HCT116 (cell line): ENCODE results near the gene UBAP1L. TPM values are rescaled to one million over a fixed set of nuclear protein-coding genes. Genes with fewer than 3 reads are reported as not detected.

Source experiments
- ATAC-seq: fragments of 200-7000 bp; cut with Tn5 transposase; 2 replicates; pipeline ENCODE4 v1.9.1; 2020; ENCODE audit warnings: mild to moderate bottlenecking, moderate library complexity
- BruUV-seq: library from RNA; stranded (reverse); fragments of 400-500 nt; replicated peaks from 2 replicates; lab custom pipeline; 2021; lab: Mats Ljungman, UMichigan
- CTCF ChIA-PET: fragments of 300-600 bp; sonication (Branson Sonifier 250); formaldehyde crosslinking; loops from one replicate; lab custom pipeline; 2021; ENCODE audit warnings: antibody characterized with exemption; lab: Charles Lee
- POLR2A ChIA-PET: fragments of 300-600, 350-600 bp; sonication (Branson Sonifier 250); formaldehyde crosslinking; loops from one replicate; lab custom pipeline; 2021; ENCODE audit warnings: antibody characterized with exemption; lab: Charles Lee
- RAD21 ChIA-PET, 2 experiments: fragments of 300-600 bp; sonication (Branson Sonifier 250); formaldehyde crosslinking; loops; one replicate each; lab custom pipeline; 2023; ENCODE audit warnings: low total read pairs in 2 of 2; ENCODE audit not compliant: uncharacterized antibody in 2 of 2, unreplicated experiment in 2 of 2, low non-redundant PET in 1 of 2; lab: Charles Lee
- DNase-seq: peaks from one replicate; pipeline ENCODE4 v3.0.0-alpha.2; 2010; ENCODE audit warnings: low read depth, low spot score
- H2AFZ ChIP-seq: fragments of 200-600 bp; shearing (Covaris generic), sonication (generic); 2 replicates; pipeline ENCODE4 v1.6.1; 2017; ENCODE audit warnings: low read depth, mixed run types, mixed read lengths, antibody characterized with exemption, low read length; ENCODE audit not compliant: poor library complexity, severe bottlenecking
- H3K27ac ChIP-seq: 2 replicates; pipeline ENCODE4 v1.5.1; 2012; ENCODE audit warnings: low read depth, low read length
- H3K27me3 ChIP-seq: fragments of 200-600 bp; sonication (generic); 2 replicates; pipeline ENCODE4 v1.6.1; 2016; ENCODE audit warnings: mixed run types, low read length, mixed read lengths; ENCODE audit not compliant: insufficient read depth
- H3K36me3 ChIP-seq, 2 experiments: fragments of 200-500 bp in 1 of 2; fragments of 200-600 bp in 1 of 2; sonication (Bioruptor generic) in 1 of 2; sonication (generic) in 1 of 2; 2 replicates each; pipeline versions ENCODE4 v1.5.1 to v1.6.1; 2014 to 2016; ENCODE audit warnings: low read length in 2 of 2, inconsistent platforms in 1 of 2, mixed read lengths in 1 of 2, mixed run types in 1 of 2; ENCODE audit not compliant: insufficient read depth in 2 of 2, control insufficient read depth in 1 of 2
- H3K4me1 ChIP-seq, 2 experiments: fragments of 200-600 bp in 1 of 2; sonication (generic) in 1 of 2; 2 replicates each; pipeline versions ENCODE4 v1.5.1 to v1.6.1; 2012 to 2017; ENCODE audit warnings: low read length in 2 of 2, inconsistent platforms in 1 of 2, mild to moderate bottlenecking in 1 of 2, mixed read lengths in 1 of 2, mixed run types in 1 of 2, moderate library complexity in 1 of 2; ENCODE audit not compliant: insufficient read depth in 2 of 2, control insufficient read depth in 1 of 2
- H3K4me2 ChIP-seq: fragments of 200-600 bp; sonication (generic); 2 replicates; pipeline ENCODE4 v1.6.1; 2017; ENCODE audit warnings: mixed run types, low read length, mixed read lengths
- H3K4me3 ChIP-seq, 2 experiments: fragments of 200-600 bp in 1 of 2; sonication (generic) in 1 of 2; replicated peaks in 1 of 2; 2 replicates each; pipeline ENCODE4 v1.5.1; 2011 to 2016; ENCODE audit warnings: low read length in 2 of 2, control low read depth in 1 of 2, low read depth in 1 of 2, mild to moderate bottlenecking in 1 of 2, mixed read lengths in 1 of 2, mixed run types in 1 of 2
- H3K79me2 ChIP-seq: fragments of 200-600 bp; sonication (generic); 2 replicates; pipeline ENCODE4 v1.6.1; 2017; ENCODE audit warnings: mild to moderate bottlenecking, mixed run types, low read length, moderate library complexity, mixed read lengths; ENCODE audit not compliant: insufficient read depth
- H3K9ac ChIP-seq: fragments of 200-600 bp; sonication (generic); 2 replicates; pipeline ENCODE4 v1.6.1; 2016; ENCODE audit warnings: low read length, mixed read lengths
- H3K9me2 ChIP-seq: fragments of 200-600 bp; sonication (generic), shearing (Covaris generic); 2 replicates; pipeline ENCODE4 v1.6.1; 2017; ENCODE audit warnings: mixed run types, mild to moderate bottlenecking, moderate library complexity; ENCODE audit not compliant: insufficient read depth
- H3K9me3 ChIP-seq, 2 experiments: fragments of 200-500 bp in 1 of 2; fragments of 200-600 bp in 1 of 2; sonication (Bioruptor generic) in 1 of 2; sonication (generic) in 1 of 2; 2 replicates each; pipeline ENCODE4 v1.6.1; 2014 to 2017; ENCODE audit warnings: low read length in 2 of 2, mixed read lengths in 2 of 2, inconsistent platforms in 1 of 2, low read depth in 1 of 2, mild to moderate bottlenecking in 1 of 2, mixed run types in 1 of 2, moderate library complexity in 1 of 2; ENCODE audit not compliant: control insufficient read depth in 1 of 2, insufficient read depth in 1 of 2
- H4K20me1 ChIP-seq: fragments of 200-600 bp; sonication (generic), shearing (Covaris generic); 2 replicates; pipeline ENCODE4 v1.6.1; 2017; ENCODE audit warnings: mixed run types, mild to moderate bottlenecking, moderate library complexity; ENCODE audit not compliant: insufficient read depth
- CBX3 ChIP-seq: IDR thresholded peaks from 2 replicates; pipeline ENCODE4 v1.6.1; 2012; ENCODE audit warnings: low read depth
- CEBPB ChIP-seq: IDR thresholded peaks from 2 replicates; pipeline ENCODE4 v1.6.1; 2012; ENCODE audit warnings: low read depth
- ELF1 ChIP-seq: IDR thresholded peaks from 2 replicates; pipeline ENCODE4 v1.6.1; 2012; ENCODE audit warnings: low read depth, borderline replicate concordance
- FOSL1 ChIP-seq: IDR thresholded peaks from 2 replicates; pipeline ENCODE4 v1.6.1; 2012; ENCODE audit warnings: low read depth
- POLR2A ChIP-seq: IDR thresholded peaks from 2 replicates; pipeline ENCODE4 v1.7.0; 2011; ENCODE audit warnings: borderline replicate concordance; ENCODE audit not compliant: insufficient read depth, insufficient read length; ENCODE audit errors: extremely low read depth
- POLR2AphosphoS5 ChIP-seq: IDR thresholded peaks from 2 replicates; pipeline ENCODE4 v1.6.1; 2011; ENCODE audit warnings: mild to moderate bottlenecking, low read depth, low read length, moderate library complexity
- REST ChIP-seq: IDR thresholded peaks from 2 replicates; pipeline ENCODE4 v1.6.1; 2012; ENCODE audit warnings: low read depth
- SRF ChIP-seq: IDR thresholded peaks from 2 replicates; pipeline ENCODE4 v1.6.1; 2012; ENCODE audit warnings: low read depth
- ZNF274 ChIP-seq: fragments of 200-500 bp; sonication (Bioruptor generic); IDR thresholded peaks from 2 replicates; pipeline ENCODE4 v1.6.1; 2014; ENCODE audit warnings: mild to moderate bottlenecking, low read depth, low read length, inconsistent platforms
- intact Hi-C: fragments of 100-400 bp; cut with micrococcal nuclease; formaldehyde crosslinking; loops from 2 replicates; pipeline ENCODE4 v1.10.0; 2022
- total RNA-seq: library from RNA; stranded (reverse); gene quantifications from one replicate; pipeline ENCODE4 v1.2.1, GENCODE V29; 2021; ENCODE audit not compliant: unreplicated experiment
- TF ChIP-seq, protein P1 (sequence below): IDR thresholded peaks from 2 replicates; pipeline ENCODE4 v1.6.1; 2012
- TF ChIP-seq, protein P2 (sequence below): IDR thresholded peaks from 2 replicates; pipeline ENCODE4 v1.6.1; 2012
- TF ChIP-seq, protein P3 (sequence below), 3 experiments: fragments of 200-600 bp in 1 of 3; sonication (generic) in 1 of 3; IDR thresholded peaks in 2 of 3; conservative IDR thresholded peaks in 1 of 3; 2 replicates each; pipeline ENCODE4 v1.5.1; 2012 to 2017; ENCODE audit warnings: low read depth in 2 of 3, low read length in 2 of 3, antibody characterized with exemption in 1 of 3, borderline replicate concordance in 1 of 3, control low read depth in 1 of 3, mild to moderate bottlenecking in 1 of 3, mixed read lengths in 1 of 3, mixed run types in 1 of 3, moderate library complexity in 1 of 3; ENCODE audit not compliant: insufficient read depth in 1 of 3

UBAP1L gene
- total RNA-seq, 1 experiment from 2014 or later: 4.0 TPM

- ChIA-PET CTCF (no interaction called here), RAD21 (no interaction called here), POLR2A (no interaction called here)
- Histone ChIP-seq H3K4me2 (no peak overlapping the region), H3K36me3 (no peaks in the 10 kb centered on the region), H2AFZ (no peak overlapping the region), H3K9ac (no peak overlapping the region), H3K27ac (no peak overlapping the region), H3K27me3 (no peaks in the 10 kb centered on the region), H4K20me1 (no peaks in the 10 kb centered on the region), H3K4me3 (no peak overlapping the region), H3K9me3 (no peaks in the 10 kb centered on the region), H3K79me2 (no peaks in the 10 kb centered on the region), H3K9me2 (no peaks in the 10 kb centered on the region), H3K4me1 (peaks cover 21 to 31% of the 10 kb centered on the region in 2 experiments)
- intact Hi-C loops: no loop called here
- BruUV-seq: no TSS peak
- ATAC-seq (no peak), DNase-seq (no peak)
- TF ChIP-seq ELF1 (no peak), POLR2AphosphoS5 (no peak), CEBPB (no peak), FOSL1 (no peak), POLR2A (no peak), ZNF274 (no peak), CBX3 (no peak), SRF (no peak), REST (no peak)
- TF ChIP-seq, protein P1, sequence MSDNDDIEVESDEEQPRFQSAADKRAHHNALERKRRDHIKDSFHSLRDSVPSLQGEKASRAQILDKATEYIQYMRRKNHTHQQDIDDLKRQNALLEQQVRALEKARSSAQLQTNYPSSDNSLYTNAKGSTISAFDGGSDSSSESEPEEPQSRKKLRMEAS: no peak
- TF ChIP-seq, protein P2, sequence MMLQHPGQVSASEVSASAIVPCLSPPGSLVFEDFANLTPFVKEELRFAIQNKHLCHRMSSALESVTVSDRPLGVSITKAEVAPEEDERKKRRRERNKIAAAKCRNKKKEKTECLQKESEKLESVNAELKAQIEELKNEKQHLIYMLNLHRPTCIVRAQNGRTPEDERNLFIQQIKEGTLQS: no peak
- TF ChIP-seq, protein P3, sequence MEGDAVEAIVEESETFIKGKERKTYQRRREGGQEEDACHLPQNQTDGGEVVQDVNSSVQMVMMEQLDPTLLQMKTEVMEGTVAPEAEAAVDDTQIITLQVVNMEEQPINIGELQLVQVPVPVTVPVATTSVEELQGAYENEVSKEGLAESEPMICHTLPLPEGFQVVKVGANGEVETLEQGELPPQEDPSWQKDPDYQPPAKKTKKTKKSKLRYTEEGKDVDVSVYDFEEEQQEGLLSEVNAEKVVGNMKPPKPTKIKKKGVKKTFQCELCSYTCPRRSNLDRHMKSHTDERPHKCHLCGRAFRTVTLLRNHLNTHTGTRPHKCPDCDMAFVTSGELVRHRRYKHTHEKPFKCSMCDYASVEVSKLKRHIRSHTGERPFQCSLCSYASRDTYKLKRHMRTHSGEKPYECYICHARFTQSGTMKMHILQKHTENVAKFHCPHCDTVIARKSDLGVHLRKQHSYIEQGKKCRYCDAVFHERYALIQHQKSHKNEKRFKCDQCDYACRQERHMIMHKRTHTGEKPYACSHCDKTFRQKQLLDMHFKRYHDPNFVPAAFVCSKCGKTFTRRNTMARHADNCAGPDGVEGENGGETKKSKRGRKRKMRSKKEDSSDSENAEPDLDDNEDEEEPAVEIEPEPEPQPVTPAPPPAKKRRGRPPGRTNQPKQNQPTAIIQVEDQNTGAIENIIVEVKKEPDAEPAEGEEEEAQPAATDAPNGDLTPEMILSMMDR (IDR thresholded peaks at IDR 0.05 in 2 of 3, conservative IDR thresholded peaks at IDR 0.05 in 1 of 3; ENCODE audit: borderline replicate concordance in 1 of 3, insufficient read depth in 1 of 3, low read depth in 2 of 3, low read length in 2 of 3): no peak
Observed at GRCh38 chr15:65048241-65048640, 66.8 kb downstream of the UBAP1L start.
